A673 (cell line): ENCODE measurements around the gene RALGAPA2.

ENCODE experiments used
- EZH2 ChIP-seq: fragments of 200-600 bp; sonication (generic); IDR thresholded peaks from 2 replicates; pipeline ENCODE4 v1.6.1; 2017; ENCODE audit warnings: borderline replicate concordance, low read depth, mild to moderate bottlenecking, mixed read lengths, antibody characterized with exemption, low read length; ENCODE audit not compliant: poor library complexity, severe bottlenecking
- TF ChIP-seq, protein P1 (sequence below): fragments of 300-800, 200-600 bp; sonication (generic); conservative IDR thresholded peaks from 2 replicates; pipeline ENCODE4 v1.5.1; 2017; ENCODE audit warnings: low read depth, mild to moderate bottlenecking, antibody characterized with exemption, low read length, moderate library complexity, mixed read lengths

DNA sequence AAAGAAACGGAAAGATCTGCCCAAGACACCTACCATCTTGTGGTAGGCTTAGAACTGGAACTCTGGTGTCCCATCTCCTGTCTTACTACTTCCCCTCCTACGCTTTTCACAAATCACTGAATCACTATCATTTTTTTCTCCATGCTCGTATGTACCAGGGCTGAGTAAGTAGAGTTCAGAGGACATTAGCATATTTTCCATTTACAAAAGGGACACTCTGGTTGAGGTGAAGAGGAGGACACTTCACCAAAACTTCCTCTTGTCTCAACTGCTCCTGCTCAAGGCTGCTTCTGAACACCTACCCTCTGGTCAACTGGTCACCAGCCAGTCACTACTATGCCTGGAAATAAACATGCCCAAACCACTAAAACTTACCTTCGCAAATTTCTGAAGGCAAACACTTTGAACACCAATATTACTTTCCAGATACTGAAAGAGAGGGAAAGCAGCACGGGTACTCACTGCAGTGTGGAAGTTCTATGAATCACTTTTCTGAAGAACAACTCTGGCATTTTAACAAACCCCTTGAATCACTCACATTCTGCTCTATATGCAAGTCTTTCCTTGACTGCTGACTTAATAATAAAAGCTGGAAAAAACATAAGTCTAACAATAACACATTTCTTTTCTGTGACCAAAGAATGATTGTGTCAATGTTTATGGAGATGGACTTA is 221.2 kb downstream of the RALGAPA2 start:
- TF ChIP-seq, protein P1, sequence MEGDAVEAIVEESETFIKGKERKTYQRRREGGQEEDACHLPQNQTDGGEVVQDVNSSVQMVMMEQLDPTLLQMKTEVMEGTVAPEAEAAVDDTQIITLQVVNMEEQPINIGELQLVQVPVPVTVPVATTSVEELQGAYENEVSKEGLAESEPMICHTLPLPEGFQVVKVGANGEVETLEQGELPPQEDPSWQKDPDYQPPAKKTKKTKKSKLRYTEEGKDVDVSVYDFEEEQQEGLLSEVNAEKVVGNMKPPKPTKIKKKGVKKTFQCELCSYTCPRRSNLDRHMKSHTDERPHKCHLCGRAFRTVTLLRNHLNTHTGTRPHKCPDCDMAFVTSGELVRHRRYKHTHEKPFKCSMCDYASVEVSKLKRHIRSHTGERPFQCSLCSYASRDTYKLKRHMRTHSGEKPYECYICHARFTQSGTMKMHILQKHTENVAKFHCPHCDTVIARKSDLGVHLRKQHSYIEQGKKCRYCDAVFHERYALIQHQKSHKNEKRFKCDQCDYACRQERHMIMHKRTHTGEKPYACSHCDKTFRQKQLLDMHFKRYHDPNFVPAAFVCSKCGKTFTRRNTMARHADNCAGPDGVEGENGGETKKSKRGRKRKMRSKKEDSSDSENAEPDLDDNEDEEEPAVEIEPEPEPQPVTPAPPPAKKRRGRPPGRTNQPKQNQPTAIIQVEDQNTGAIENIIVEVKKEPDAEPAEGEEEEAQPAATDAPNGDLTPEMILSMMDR = no peak
- no peak for TF ChIP-seq EZH2
